Transverse colon (tissue), 4 donors: ENCODE measurements around the gene HRC. TPM values are rescaled to one million over a fixed set of nuclear protein-coding genes. Genes with fewer than 3 reads are reported as not detected.
"Not testable (repeated sequence)": the region's sequence is repeated elsewhere in the genome, so short reads cannot be mapped to it uniquely, and the experiment has no call there.

Experiments
- DNase-seq: peaks from one replicate; pipeline ENCODE4 v3.0.0-alpha.2; 2019
- H3K27ac ChIP-seq, 4 donors: fragments of 200-600 bp; sonication (generic); 2 replicates each; pipeline ENCODE4 v1.5.1; 2016 to 2018; ENCODE audit warnings: inconsistent platforms in 4 of 4
- H3K27me3 ChIP-seq: fragments of 200-600 bp; sonication (generic); 2 replicates; pipeline ENCODE4 v1.5.1; 2017; ENCODE audit warnings: inconsistent platforms
- H3K36me3 ChIP-seq, 4 donors: fragments of 200-600 bp; sonication (generic); 2 replicates each; pipeline ENCODE4 v1.5.1; 2017 to 2019; ENCODE audit warnings: inconsistent platforms in 4 of 4
- H3K4me1 ChIP-seq, 4 donors: fragments of 200-600 bp; sonication (generic); 2 replicates each; pipeline ENCODE4 v1.5.1; 2017 to 2020; ENCODE audit warnings: inconsistent platforms in 4 of 4
- H3K4me3 ChIP-seq, 4 donors: fragments of 200-600 bp; sonication (generic); 1 replicate in 1 of 4; 2 replicates in 3 of 4; pipeline versions ENCODE4 v1.5.1 to v1.6.1; 2017 to 2019; ENCODE audit warnings: inconsistent platforms in 4 of 4
- H3K9me3 ChIP-seq, 2 donors: fragments of 200-600 bp; sonication (generic); 2 replicates each; pipeline ENCODE4 v1.5.1; 2017 to 2019; ENCODE audit warnings: inconsistent platforms in 2 of 2
- CTCF ChIP-seq, 5 experiments: fragments of 200-600 bp in 3 of 5; fragments of 450-650 bp in 2 of 5; sonication (generic) in 3 of 5; IDR thresholded peaks; 1 replicate in 2 of 5; 2 replicates in 3 of 5; pipeline ENCODE4 v1.5.1; 2016 to 2017; ENCODE audit warnings: antibody characterized with exemption in 5 of 5, inconsistent platforms in 3 of 5, mild to moderate bottlenecking in 2 of 5, moderate library complexity in 1 of 5
- EP300 ChIP-seq: sonication (generic); formaldehyde crosslinking; IDR thresholded peaks from one replicate; pipeline ENCODE4 v1.6.1; 2017; ENCODE audit warnings: antibody characterized with exemption, low read depth
- POLR2A ChIP-seq: fragments of 450-650 bp; IDR thresholded peaks from one replicate; pipeline ENCODE4 v1.6.1; 2016; ENCODE audit warnings: antibody characterized with exemption, mild to moderate bottlenecking, moderate library complexity
- POLR2AphosphoS5 ChIP-seq, 3 donors: sonication (generic); formaldehyde crosslinking; IDR thresholded peaks; one replicate each; pipeline ENCODE4 v1.6.1; 2016; ENCODE audit warnings: antibody characterized with exemption in 3 of 3
- WGBS, 2 donors: methylation state at CpG; one replicate each; pipeline ENCODE4 v1.1.5; 2018; ENCODE audit warnings: low coverage in 1 of 2; 5-methylcytosine and 5-hydroxymethylcytosine counted together
- in situ Hi-C, 4 donors: fragments of 200-750 bp; cut with MboI; loops; one replicate each; pipeline versions ENCODE4 v1.15.0 to v1.15.1; 2017; ENCODE audit warnings: low sequenced_read_pairs in 3 of 4, low pct_ligation_motif_present in 1 of 4, low pct_unique_long_range_greater_than_20kb in 1 of 4
- intact Hi-C: fragments of 100-400 bp; cut with DNase I; formaldehyde crosslinking; loops from one replicate; pipeline ENCODE4 v1.15.1; 2023; ENCODE audit warnings: low total_unique reads
- total RNA-seq, 4 donors: library from RNA; depleted of rRNA; stranded (reverse); fragments of >200 nt; gene quantifications; one replicate each; pipeline ENCODE4 v1.1.0, GENCODE V29; 2016

Gene HRC
- total RNA-seq, 4 donors from 2014 or later, result 0.16 to 0.82 TPM; not detected in 2

GRCh38 chr19:49188626-49189200, 33.5 kb upstream of the HRC start:
- no peak overlapping the region for H3K4me3 ChIP-seq
- peaks cover 0 to 77% (median 32%) of the 10 kb centered on the region in 4 donors for H3K36me3 ChIP-seq
- H3K27ac ChIP-seq, result no peak overlapping the region
- peaks cover 0 to 28% (median 5%) of the 10 kb centered on the region in 4 donors for H3K4me1 ChIP-seq
- DNase-seq, result no peak
- intact Hi-C loops (loop anchor here (1.0 kb wide), 1 partner anchor 22 kb away; no protein-coding TSS in a partner anchor), in situ Hi-C loops (no loop called here)
- 90 to 93% methylated on average over 4 to 21 of the region's 21 CpGs for WGBS, 2 donors
- no peaks in the 10 kb centered on the region for H3K27me3 ChIP-seq
- TF ChIP-seq POLR2AphosphoS5 (IDR thresholded peaks at IDR 0.05) (no peak), EP300 (no peak), POLR2A (no peak), CTCF (IDR thresholded peaks at IDR 0.05) (no peak)
- no peaks in the 10 kb centered on the region for H3K9me3 ChIP-seq

GRCh38 chr19:49186108-49186507, 30.9 kb upstream of the HRC start:
- WGBS, 2 donors, result 51 to 67% methylated on average over 5 of the region's 5 CpGs
- peak overlapping the region; percentile 31 to 74 (median 58) for H3K27ac ChIP-seq

GRCh38 chr19:49182848-49183375, 27.7 kb upstream of the HRC start:
- TF ChIP-seq CTCF (IDR thresholded peaks at IDR 0.05), result no peak
- TF ChIP-seq POLR2AphosphoS5 (IDR thresholded peaks at IDR 0.05), result no peak
- no peak for TF ChIP-seq EP300
- TF ChIP-seq POLR2A, result no peak
- Histone ChIP-seq H3K4me1 (peaks cover 0 to 20% (median 5%) of the 10 kb centered on the region in 4 donors), H3K9me3 (no peaks in the 10 kb centered on the region), H3K36me3 (peaks cover 0 to 38% (median 11%) of the 10 kb centered on the region in 4 donors), H3K27ac (no peak overlapping the region), H3K4me3 (no peak overlapping the region), H3K27me3 (no peaks in the 10 kb centered on the region)
- intact Hi-C loops (no loop called here), in situ Hi-C loops (no loop called here)
- 77 to 82% methylated on average over 6 to 26 of the region's 26 CpGs for WGBS, 2 donors
- no peak for DNase-seq

More at GRCh38 chr19:49186108-49186507, 30.9 kb upstream of the HRC start:
- peak in 1 of 3 donors; percentile 31 for TF ChIP-seq POLR2AphosphoS5 (IDR thresholded peaks at IDR 0.05)
- TF ChIP-seq CTCF (IDR thresholded peaks at IDR 0.05), result no peak
- no peak for TF ChIP-seq EP300
- Histone ChIP-seq H3K27me3 (no peaks in the 10 kb centered on the region), H3K4me3 (no peak overlapping the region), H3K4me1 (peaks cover 0 to 24% (median 5%) of the 10 kb centered on the region in 4 donors), H3K9me3 (no peaks in the 10 kb centered on the region), H3K36me3 (peaks cover 0 to 61% (median 24%) of the 10 kb centered on the region in 4 donors)
- DNase-seq, result no peak
- intact Hi-C loops (no loop called here), in situ Hi-C loops (no loop called here)

GRCh38 chr19:49182010-49182847, 27.0 kb upstream of the HRC start:
- DNase-seq, H3K27me3 ChIP-seq, in situ Hi-C loops, H3K27ac ChIP-seq, intact Hi-C loops, H3K4me3 ChIP-seq, H3K9me3 ChIP-seq: not testable (repeated sequence)
- peaks cover 0 to 32% (median 9%) of the 10 kb centered on the region in 4 donors for H3K36me3 ChIP-seq
- peaks cover 0 to 20% (median 5%) of the 10 kb centered on the region in 4 donors for H3K4me1 ChIP-seq
- 92 to 94% methylated on average over 8 to 20 of the region's 20 CpGs for WGBS, 2 donors
